Spleen (tissue), 7 donors: Measurements from ENCODE around the gene FXYD5.

ENCODE experiments used
- POLR2AphosphoS5 ChIP-seq, 3 donors: sonication (generic); formaldehyde crosslinking; IDR thresholded peaks; one replicate each; pipeline ENCODE4 v1.5.1; 2017; ENCODE audit warnings: antibody characterized with exemption in 3 of 3
- TF ChIP-seq, protein P1 (sequence below), 11 experiments: fragments of 200-600 bp in 7 of 11; fragments of 450-650 bp in 4 of 11; sonication (generic) in 4 of 11; IDR thresholded peaks in 8 of 11; conservative IDR thresholded peaks in 3 of 11; 1 replicate in 7 of 11; 2 replicates in 4 of 11; pipeline versions ENCODE4 v1.4.0 to v1.8.0; 2016 to 2021; ENCODE audit warnings: antibody characterized with exemption in 11 of 11, inconsistent platforms in 4 of 11, mild to moderate bottlenecking in 1 of 11
- donor health status: DM: no; HTN: no; CAD: no; lungs with moderate emphysema.
- donor health status: DM: no; HTN: no; CAD: no.
- donor health status: DM: no; HTN: no; CAD: no.

DNA sequence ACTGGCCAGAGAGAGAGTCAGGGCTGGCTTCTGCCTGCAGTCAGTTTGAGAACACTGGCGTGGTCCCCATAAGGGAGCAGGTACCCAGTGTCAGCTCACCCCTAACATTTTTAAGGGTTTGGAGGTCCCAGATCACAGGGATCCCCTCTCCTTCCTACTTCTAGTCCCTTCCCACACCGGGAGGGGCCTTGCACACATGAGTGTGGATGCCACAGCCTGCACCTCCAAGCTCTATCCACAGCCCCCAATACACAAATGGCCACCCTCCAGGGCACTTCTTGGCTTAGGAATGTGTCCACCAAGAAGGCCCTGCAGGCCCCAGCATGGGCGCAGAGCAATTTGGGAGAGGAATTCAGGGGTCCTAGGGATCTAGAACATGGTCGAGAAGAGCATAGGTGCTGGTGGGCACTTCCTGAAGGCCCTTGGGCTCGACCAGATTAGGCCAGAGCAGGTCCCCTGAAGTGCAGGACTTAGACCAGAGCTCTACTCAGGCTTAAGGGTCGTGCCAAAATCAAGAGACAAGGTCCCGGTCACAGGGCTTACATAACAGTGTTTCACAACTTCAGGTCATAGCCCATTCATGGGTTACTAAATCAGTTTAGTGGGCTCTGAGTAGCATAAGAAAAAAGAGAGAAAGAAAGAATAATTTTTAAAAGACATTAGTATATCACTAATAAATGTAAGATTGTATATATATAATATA, 16.0 kb downstream of the FXYD5 start:
- TF ChIP-seq POLR2AphosphoS5 (IDR thresholded peaks at IDR 0.05): peak in 1 of 3 donors; percentile 42
- TF ChIP-seq, protein P1, sequence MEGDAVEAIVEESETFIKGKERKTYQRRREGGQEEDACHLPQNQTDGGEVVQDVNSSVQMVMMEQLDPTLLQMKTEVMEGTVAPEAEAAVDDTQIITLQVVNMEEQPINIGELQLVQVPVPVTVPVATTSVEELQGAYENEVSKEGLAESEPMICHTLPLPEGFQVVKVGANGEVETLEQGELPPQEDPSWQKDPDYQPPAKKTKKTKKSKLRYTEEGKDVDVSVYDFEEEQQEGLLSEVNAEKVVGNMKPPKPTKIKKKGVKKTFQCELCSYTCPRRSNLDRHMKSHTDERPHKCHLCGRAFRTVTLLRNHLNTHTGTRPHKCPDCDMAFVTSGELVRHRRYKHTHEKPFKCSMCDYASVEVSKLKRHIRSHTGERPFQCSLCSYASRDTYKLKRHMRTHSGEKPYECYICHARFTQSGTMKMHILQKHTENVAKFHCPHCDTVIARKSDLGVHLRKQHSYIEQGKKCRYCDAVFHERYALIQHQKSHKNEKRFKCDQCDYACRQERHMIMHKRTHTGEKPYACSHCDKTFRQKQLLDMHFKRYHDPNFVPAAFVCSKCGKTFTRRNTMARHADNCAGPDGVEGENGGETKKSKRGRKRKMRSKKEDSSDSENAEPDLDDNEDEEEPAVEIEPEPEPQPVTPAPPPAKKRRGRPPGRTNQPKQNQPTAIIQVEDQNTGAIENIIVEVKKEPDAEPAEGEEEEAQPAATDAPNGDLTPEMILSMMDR (IDR thresholded peaks at IDR 0.05 in 8 of 11, conservative IDR thresholded peaks at IDR 0.05 in 3 of 11): no peak
